K562 treated with DMSO at 1 percent for 48 hours (cell line): Measurements from ENCODE around the gene HNRNPC. TPM values are rescaled to one million over a fixed set of nuclear protein-coding genes. Genes with fewer than 3 reads are reported as not detected.

Experiments used
- total RNA-seq: library from RNA; unstranded; fragments of 300-600 nt; gene quantifications from 2 replicates; pipeline ENCODE4 v1.2.3, GENCODE V29; 2022; ENCODE audit warnings: low replicate concordance; ENCODE audit errors: extremely low read depth

The HNRNPC gene
- 1,103 TPM in 1 of 2 replicates, not detected in the other for total RNA-seq

GRCh38 chr14:21269252-21270046, at the start of gene HNRNPC:
TSS of gene HNRNPC (minus strand) at chr14:21269442. CDS start at chr14:21234193, 35,249 bp downstream.

DNA sequence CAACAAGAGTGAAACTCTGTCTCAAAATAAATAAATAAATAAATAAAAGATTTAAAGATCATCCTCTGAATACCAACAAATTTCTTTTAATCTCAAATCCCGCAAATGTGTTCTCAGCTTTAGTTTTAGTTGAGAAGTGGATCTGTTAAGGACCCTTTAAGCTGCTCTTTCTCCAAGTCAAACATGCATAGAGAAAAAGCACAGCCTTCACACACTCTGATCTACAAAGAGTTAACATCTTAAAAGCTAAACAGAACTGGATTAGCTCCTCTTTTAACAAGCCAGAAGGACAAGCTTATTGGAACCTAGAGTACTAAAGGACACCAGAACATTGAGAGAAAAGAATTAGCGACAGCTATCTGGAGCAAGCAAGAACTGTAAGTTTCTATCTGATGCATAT, 10.5 kb upstream of the HNRNPC start, which contains the start of gene RPGRIP1:
TSS of gene RPGRIP1 (plus strand) at position 301 of the 400 bp plus-strand sequence. CDS start 7,894 bp downstream, outside the sequence.

Other genes starting within 250 kb of the HNRNPC start
- not detected in 2 replicates for gene NDRG2, start 244.4 kb downstream of the HNRNPC start, total RNA-seq
- not detected in 2 replicates for gene TPPP2, start 239.2 kb downstream of the HNRNPC start, total RNA-seq
- gene RNASE13, start 234.6 kb downstream of the HNRNPC start, total RNA-seq = not detected in 2 replicates
- gene RNASE7, start 227.1 kb downstream of the HNRNPC start, total RNA-seq = not detected in 2 replicates
- gene RNASE8, start 211.6 kb downstream of the HNRNPC start, total RNA-seq = not detected in 2 replicates
- not detected in 2 replicates for gene ARHGEF40, start 199.1 kb downstream of the HNRNPC start, total RNA-seq
- gene ZNF219, start 170.8 kb downstream of the HNRNPC start, total RNA-seq = not detected in 2 replicates
- not detected in 2 replicates for gene TMEM253, start 168.4 kb downstream of the HNRNPC start, total RNA-seq
- not detected in 2 replicates for gene OR5AU1, start 113.4 kb downstream of the HNRNPC start, total RNA-seq
- not detected in 2 replicates for gene RPGRIP1, start 10.6 kb upstream of the HNRNPC start, total RNA-seq
- not detected in 2 replicates for gene SUPT16H, start 114.6 kb upstream of the HNRNPC start, total RNA-seq
- gene CHD8, start 186.7 kb upstream of the HNRNPC start, total RNA-seq = not detected in 2 replicates
- gene RAB2B, start 207.5 kb upstream of the HNRNPC start, total RNA-seq = not detected in 2 replicates
- not detected in 2 replicates for gene TOX4, start 207.8 kb upstream of the HNRNPC start, total RNA-seq
- not detected in 2 replicates for gene METTL3, start 241.9 kb upstream of the HNRNPC start, total RNA-seq